Measurements from ENCODE around the gene PRUNE2.

The PRUNE2 gene

GRCh38 chr9:76615177-76615603, 290.7 kb downstream of the PRUNE2 start:
- Histone ChIP-seq H2BK120ac (ENCODE audit: low read depth, low read length) (no peak overlapping the region), H3K4me2 (ENCODE audit: low read length, poor library complexity, severe bottlenecking) (no peak overlapping the region), H3K18ac (ENCODE audit: low read depth in 1 of 2, low read length in 2 of 2) (no peak overlapping the region), H3K9me3 (ENCODE audit: control insufficient read depth, low read length) (no peaks in the 10 kb centered on the region), H4K8ac (ENCODE audit: low read length) (no peak overlapping the region), H2BK12ac (ENCODE audit: low read length in 2 of 2) (no peak overlapping the region), H3K27ac (ENCODE audit: low read length, poor library complexity, severe bottlenecking) (no peak overlapping the region), H4K91ac (ENCODE audit: low read length) (no peak overlapping the region), H3K27me3 (ENCODE audit: control insufficient read depth in 1 of 2, insufficient read depth in 1 of 2, low read length in 2 of 2) (no peaks in the 10 kb centered on the region), H3K23ac (ENCODE audit: low read length in 2 of 2) (no peak overlapping the region), H3K14ac (ENCODE audit: low read length in 2 of 2) (no peak overlapping the region), H3K9ac (ENCODE audit: low read length) (no peak overlapping the region), H3K4me1 (ENCODE audit: control insufficient read depth, insufficient read depth, low read depth, low read length) (no peaks in the 10 kb centered on the region), H2AFZ (ENCODE audit: low read depth, low read length) (no peak overlapping the region), H2AK5ac (ENCODE audit: low read length, severe bottlenecking) (no peak overlapping the region), H2BK15ac (ENCODE audit: low read depth, poor library complexity, severe bottlenecking) (no peak overlapping the region), H3K79me1 (replicated peaks; ENCODE audit: low read length, poor library complexity, severe bottlenecking) (no peaks in the 10 kb centered on the region), H2BK5ac (ENCODE audit: low read depth, low read length, poor library complexity, severe bottlenecking) (no peak overlapping the region), H3K4ac (ENCODE audit: low read depth in 1 of 2, low read length in 2 of 2) (peak overlapping the region in 1 of 2 experiments; percentile 12), H3K4me3 (ENCODE audit: insufficient read depth in 1 of 2, low read depth in 1 of 2, low read length in 2 of 2) (no peak overlapping the region), H3K36me3 (ENCODE audit: control insufficient read depth in 1 of 2, insufficient read depth in 2 of 2, low read depth in 1 of 2, low read length in 2 of 2) (peaks cover 0 to 8% of the 10 kb centered on the region in 2 experiments)
- no peak for DNase-seq
- 95% methylated on average over 8 of the region's 8 CpGs for WGBS

DNA sequence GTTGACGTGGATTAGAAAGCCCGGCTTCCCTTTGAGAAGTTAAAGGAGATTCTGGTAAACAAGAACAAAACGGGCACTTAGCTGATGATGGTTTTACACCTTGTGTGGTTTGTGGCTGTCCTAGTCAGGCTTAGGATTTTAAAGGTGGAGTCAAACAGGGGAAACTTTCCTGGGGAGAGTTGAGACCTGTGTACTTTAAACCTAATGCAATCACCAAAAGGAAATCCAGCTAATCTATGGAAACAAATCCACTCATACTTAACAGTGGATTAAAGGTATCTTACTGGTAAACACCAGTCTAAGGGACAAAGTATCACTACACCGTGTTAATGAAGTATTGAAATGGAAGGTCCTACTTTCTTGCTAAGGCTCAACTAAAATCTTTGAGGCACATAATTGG, 291.9 kb downstream of the PRUNE2 start:
- H3K36me3 ChIP-seq (ENCODE audit: control insufficient read depth in 1 of 2, insufficient read depth in 2 of 2, low read depth in 1 of 2, low read length in 2 of 2): peaks cover 0 to 8% of the 10 kb centered on the region in 2 experiments
- no peak for DNase-seq
- no peak overlapping the region for H2BK120ac ChIP-seq (ENCODE audit: low read depth, low read length)
- H3K27me3 ChIP-seq (ENCODE audit: control insufficient read depth in 1 of 2, insufficient read depth in 1 of 2, low read length in 2 of 2): no peaks in the 10 kb centered on the region
- H2AFZ ChIP-seq (ENCODE audit: low read depth, low read length): no peak overlapping the region
- no peaks in the 10 kb centered on the region for H3K9me3 ChIP-seq (ENCODE audit: control insufficient read depth, low read length)
- H2AK5ac ChIP-seq (ENCODE audit: low read length, severe bottlenecking): no peak overlapping the region
- H4K91ac ChIP-seq (ENCODE audit: low read length): no peak overlapping the region
- no peak overlapping the region for H3K18ac ChIP-seq (ENCODE audit: low read depth in 1 of 2, low read length in 2 of 2)
- no peak overlapping the region for H3K4ac ChIP-seq (ENCODE audit: low read depth in 1 of 2, low read length in 2 of 2)
- no peak overlapping the region for H2BK12ac ChIP-seq (ENCODE audit: low read length in 2 of 2)
- no peak overlapping the region for H3K14ac ChIP-seq (ENCODE audit: low read length in 2 of 2)
- 93% methylated on average over 3 of the region's 4 CpGs for WGBS
- H2BK15ac ChIP-seq (ENCODE audit: low read depth, poor library complexity, severe bottlenecking): no peak overlapping the region
- H4K8ac ChIP-seq (ENCODE audit: low read length): no peak overlapping the region
- no peaks in the 10 kb centered on the region for H3K4me1 ChIP-seq (ENCODE audit: control insufficient read depth, insufficient read depth, low read depth, low read length)
- H2BK5ac ChIP-seq (ENCODE audit: low read depth, low read length, poor library complexity, severe bottlenecking): no peak overlapping the region
- H3K23ac ChIP-seq (ENCODE audit: low read length in 2 of 2): no peak overlapping the region
- no peak overlapping the region for H3K4me2 ChIP-seq (ENCODE audit: low read length, poor library complexity, severe bottlenecking)
- H3K4me3 ChIP-seq (ENCODE audit: insufficient read depth in 1 of 2, low read depth in 1 of 2, low read length in 2 of 2): no peak overlapping the region
- H3K27ac ChIP-seq (ENCODE audit: low read length, poor library complexity, severe bottlenecking): no peak overlapping the region
- no peaks in the 10 kb centered on the region for H3K79me1 ChIP-seq (replicated peaks; ENCODE audit: low read length, poor library complexity, severe bottlenecking)
- no peak overlapping the region for H3K9ac ChIP-seq (ENCODE audit: low read length)

DNA sequence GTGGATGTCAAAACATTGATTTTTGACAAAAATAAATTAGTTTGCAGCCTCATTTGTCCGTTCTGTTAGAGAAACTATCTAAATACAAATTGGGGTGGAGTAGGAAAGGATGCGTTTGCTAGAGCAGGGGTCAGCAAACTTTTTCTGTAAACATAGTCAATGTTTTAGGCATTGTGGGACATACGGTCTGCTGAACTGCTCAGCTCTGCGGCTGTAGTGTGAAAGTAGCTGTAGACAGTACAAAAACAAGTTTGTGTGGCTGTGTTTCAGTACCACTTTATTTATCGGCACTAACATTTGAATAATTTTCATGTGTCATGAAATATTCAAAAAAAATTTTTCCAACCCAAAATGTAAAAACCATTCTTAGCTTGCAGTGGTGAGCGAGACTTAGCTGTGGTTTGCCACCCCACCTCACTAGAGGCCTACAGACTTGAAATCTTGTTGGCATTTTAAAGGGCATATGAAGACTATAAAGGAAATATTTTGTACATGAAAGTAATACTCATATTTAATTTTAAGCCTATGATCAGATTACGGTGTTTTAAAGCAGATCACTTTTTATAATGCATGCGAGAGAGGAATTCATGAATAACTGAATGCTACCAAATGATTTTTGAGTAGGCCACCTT, 292.6 kb downstream of the PRUNE2 start:
- no peak overlapping the region for H2BK12ac ChIP-seq (ENCODE audit: low read length in 2 of 2)
- no peaks in the 10 kb centered on the region for H3K4me1 ChIP-seq (ENCODE audit: control insufficient read depth, insufficient read depth, low read depth, low read length)
- H4K8ac ChIP-seq (ENCODE audit: low read length): no peak overlapping the region
- no peak for DNase-seq
- H3K18ac ChIP-seq (ENCODE audit: low read depth in 1 of 2, low read length in 2 of 2): no peak overlapping the region
- no peak overlapping the region for H2AK5ac ChIP-seq (ENCODE audit: low read length, severe bottlenecking)
- no peak overlapping the region for H2BK5ac ChIP-seq (ENCODE audit: low read depth, low read length, poor library complexity, severe bottlenecking)
- peaks cover 0 to 8% of the 10 kb centered on the region in 2 experiments for H3K36me3 ChIP-seq (ENCODE audit: control insufficient read depth in 1 of 2, insufficient read depth in 2 of 2, low read depth in 1 of 2, low read length in 2 of 2)
- no peak overlapping the region for H3K9ac ChIP-seq (ENCODE audit: low read length)
- H3K4me2 ChIP-seq (ENCODE audit: low read length, poor library complexity, severe bottlenecking): no peak overlapping the region
- no peaks in the 10 kb centered on the region for H3K27me3 ChIP-seq (ENCODE audit: control insufficient read depth in 1 of 2, insufficient read depth in 1 of 2, low read length in 2 of 2)
- H3K4ac ChIP-seq (ENCODE audit: low read depth in 1 of 2, low read length in 2 of 2): no peak overlapping the region
- H2AFZ ChIP-seq (ENCODE audit: low read depth, low read length): no peak overlapping the region
- WGBS: 95% methylated on average over 8 of the region's 8 CpGs
- H2BK15ac ChIP-seq (ENCODE audit: low read depth, poor library complexity, severe bottlenecking): no peak overlapping the region
- no peak overlapping the region for H3K23ac ChIP-seq (ENCODE audit: low read length in 2 of 2)
- no peak overlapping the region for H2BK120ac ChIP-seq (ENCODE audit: low read depth, low read length)
- no peak overlapping the region for H3K27ac ChIP-seq (ENCODE audit: low read length, poor library complexity, severe bottlenecking)
- H3K4me3 ChIP-seq (ENCODE audit: insufficient read depth in 1 of 2, low read depth in 1 of 2, low read length in 2 of 2): no peak overlapping the region
- H3K9me3 ChIP-seq (ENCODE audit: control insufficient read depth, low read length): no peaks in the 10 kb centered on the region
- no peak overlapping the region for H3K14ac ChIP-seq (ENCODE audit: low read length in 2 of 2)
- no peaks in the 10 kb centered on the region for H3K79me1 ChIP-seq (replicated peaks; ENCODE audit: low read length, poor library complexity, severe bottlenecking)
- H4K91ac ChIP-seq (ENCODE audit: low read length): no peak overlapping the region

GRCh38 chr9:76610011-76610352, 295.9 kb downstream of the PRUNE2 start:
- Histone ChIP-seq H3K27me3 (ENCODE audit: control insufficient read depth in 1 of 2, insufficient read depth in 1 of 2, low read length in 2 of 2) (no peaks in the 10 kb centered on the region), H3K4ac (ENCODE audit: low read depth in 1 of 2, low read length in 2 of 2) (no peak overlapping the region), H3K14ac (ENCODE audit: low read length in 2 of 2) (peak overlapping the region in 1 of 2 experiments; percentile 45), H2BK120ac (ENCODE audit: low read depth, low read length) (no peak overlapping the region), H3K4me1 (ENCODE audit: control insufficient read depth, insufficient read depth, low read depth, low read length) (no peaks in the 10 kb centered on the region), H2BK12ac (ENCODE audit: low read length in 2 of 2) (no peak overlapping the region), H3K9ac (ENCODE audit: low read length) (peak overlapping the region; percentile 26), H3K18ac (ENCODE audit: low read depth in 1 of 2, low read length in 2 of 2) (no peak overlapping the region), H2BK15ac (ENCODE audit: low read depth, poor library complexity, severe bottlenecking) (no peak overlapping the region), H3K4me2 (ENCODE audit: low read length, poor library complexity, severe bottlenecking) (no peak overlapping the region), H4K91ac (ENCODE audit: low read length) (no peak overlapping the region), H3K9me3 (ENCODE audit: control insufficient read depth, low read length) (no peaks in the 10 kb centered on the region), H3K23ac (ENCODE audit: low read length in 2 of 2) (no peak overlapping the region), H4K8ac (ENCODE audit: low read length) (no peak overlapping the region), H2BK5ac (ENCODE audit: low read depth, low read length, poor library complexity, severe bottlenecking) (no peak overlapping the region), H3K4me3 (ENCODE audit: insufficient read depth in 1 of 2, low read depth in 1 of 2, low read length in 2 of 2) (peak overlapping the region in 1 of 2 experiments; percentile 15), H2AFZ (ENCODE audit: low read depth, low read length) (no peak overlapping the region), H3K27ac (ENCODE audit: low read length, poor library complexity, severe bottlenecking) (no peak overlapping the region), H3K79me1 (replicated peaks; ENCODE audit: low read length, poor library complexity, severe bottlenecking) (no peaks in the 10 kb centered on the region), H3K36me3 (ENCODE audit: control insufficient read depth in 1 of 2, insufficient read depth in 2 of 2, low read depth in 1 of 2, low read length in 2 of 2) (peaks cover 0 to 8% of the 10 kb centered on the region in 2 experiments), H2AK5ac (ENCODE audit: low read length, severe bottlenecking) (no peak overlapping the region)
- peak; percentile 55 for DNase-seq
- 75% methylated on average over 5 of the region's 5 CpGs for WGBS
